Esophagus (tissue), 2 donors: ENCODE data around the gene DMRTC1B. TPM values are rescaled to one million over a fixed set of nuclear protein-coding genes. Genes with fewer than 3 reads are reported as not detected.
"Not testable (repeated sequence)": the region's sequence is repeated elsewhere in the genome, so short reads cannot be mapped to it uniquely, and the experiment has no call there.

Source experiments
- H3K27ac ChIP-seq, 2 donors: one replicate each; pipeline ENCODE4 v1.5.1; 2013; ENCODE audit warnings: low read depth in 2 of 2, mild to moderate bottlenecking in 2 of 2, inconsistent platforms in 1 of 2, low read length in 1 of 2, moderate library complexity in 1 of 2
- H3K27me3 ChIP-seq, 2 donors: one replicate each; pipeline ENCODE4 v1.6.1; 2013; ENCODE audit warnings: low read length in 2 of 2, control low read depth in 1 of 2, mild to moderate bottlenecking in 1 of 2; ENCODE audit not compliant: insufficient read depth in 2 of 2, control insufficient read depth in 1 of 2
- H3K36me3 ChIP-seq, 2 donors: one replicate each; pipeline ENCODE4 v1.6.1; 2013; ENCODE audit warnings: low read length in 1 of 2; ENCODE audit not compliant: control insufficient read depth in 2 of 2, insufficient read depth in 2 of 2
- H3K4me1 ChIP-seq, 2 donors: one replicate each; pipeline ENCODE4 v1.6.1; 2013; ENCODE audit warnings: low read length in 1 of 2; ENCODE audit not compliant: control insufficient read depth in 2 of 2, insufficient read depth in 2 of 2
- H3K4me3 ChIP-seq, 2 donors: one replicate each; pipeline ENCODE4 v1.5.1; 2013; ENCODE audit warnings: low read length in 2 of 2, mild to moderate bottlenecking in 2 of 2, low read depth in 1 of 2, moderate library complexity in 1 of 2
- H3K9me3 ChIP-seq, 2 donors: one replicate each; pipeline ENCODE4 v1.6.1; 2013; ENCODE audit warnings: mild to moderate bottlenecking in 2 of 2, low read depth in 1 of 2, low read length in 1 of 2, moderate library complexity in 1 of 2; ENCODE audit not compliant: control insufficient read depth in 2 of 2, insufficient read depth in 1 of 2
- WGBS, 2 donors: extraction: QIAGEN DNeasy Blood & Tissue Kit; methylation state at CpG; one replicate each; pipeline ENCODE4 v1.1.7; 2013; 5-methylcytosine and 5-hydroxymethylcytosine counted together
- polyA plus RNA-seq, 2 donors: library from polyadenylated mRNA; stranded (reverse); fragments of 200-250 nt; gene quantifications; one replicate each; pipeline ENCODE4 v1.2.3, GENCODE V29; 2013
- donor health status: healthy with polysubstance abuse.
- donor health status: Bipolar disorder and iron deficiency.

DMRTC1B gene
- polyA plus RNA-seq, 2 donors: 0.11 TPM; not detected in 1

GRCh38 chrX:72783365-72783936, 6.8 kb downstream of the DMRTC1B start:
- H3K27ac ChIP-seq, H3K4me1 ChIP-seq: not testable (repeated sequence)
- no CpG with 5 or more reads among the region's 8 CpGs for WGBS, 2 donors

GRCh38 chrX:72783964-72784363, 7.3 kb downstream of the DMRTC1B start:
- no CpG with 5 or more reads among the region's 6 CpGs for WGBS, 2 donors

More at GRCh38 chrX:72783365-72783936, 6.8 kb downstream of the DMRTC1B start:
- not testable (repeated sequence) for H3K4me3 ChIP-seq, H3K27me3 ChIP-seq, H3K9me3 ChIP-seq, H3K36me3 ChIP-seq

GRCh38 chrX:72788142-72788541, 11.5 kb downstream of the DMRTC1B start:
- no CpG with 5 or more reads among the region's 1 CpG for WGBS, 2 donors

More at GRCh38 chrX:72783964-72784363, 7.3 kb downstream of the DMRTC1B start:
- H3K4me1 ChIP-seq, H3K27ac ChIP-seq, H3K9me3 ChIP-seq, H3K36me3 ChIP-seq, H3K27me3 ChIP-seq, H3K4me3 ChIP-seq: not testable (repeated sequence)

GRCh38 chrX:72790390-72790789, 13.7 kb downstream of the DMRTC1B start:
- not testable (repeated sequence) for H3K27ac ChIP-seq, H3K9me3 ChIP-seq, H3K4me1 ChIP-seq, H3K36me3 ChIP-seq, H3K4me3 ChIP-seq, H3K27me3 ChIP-seq
- WGBS, 2 donors: 96 to 100% methylated on average over 1 of the region's 3 CpGs

More at GRCh38 chrX:72788142-72788541, 11.5 kb downstream of the DMRTC1B start:
- H3K9me3 ChIP-seq, H3K27me3 ChIP-seq, H3K4me3 ChIP-seq, H3K27ac ChIP-seq, H3K4me1 ChIP-seq, H3K36me3 ChIP-seq: not testable (repeated sequence)

GRCh38 chrX:72808110-72808509, 31.4 kb downstream of the DMRTC1B start, which contains the start of gene FAM236D:
FAM236D (minus strand) TSS chrX:72808210; CDS start chrX:72808110, 100 bp downstream.
- not testable (repeated sequence) for H3K27me3 ChIP-seq, H3K4me1 ChIP-seq, H3K27ac ChIP-seq, H3K4me3 ChIP-seq, H3K9me3 ChIP-seq, H3K36me3 ChIP-seq
- no CpG with 5 or more reads among the region's 13 CpGs for WGBS, 2 donors

DNA sequence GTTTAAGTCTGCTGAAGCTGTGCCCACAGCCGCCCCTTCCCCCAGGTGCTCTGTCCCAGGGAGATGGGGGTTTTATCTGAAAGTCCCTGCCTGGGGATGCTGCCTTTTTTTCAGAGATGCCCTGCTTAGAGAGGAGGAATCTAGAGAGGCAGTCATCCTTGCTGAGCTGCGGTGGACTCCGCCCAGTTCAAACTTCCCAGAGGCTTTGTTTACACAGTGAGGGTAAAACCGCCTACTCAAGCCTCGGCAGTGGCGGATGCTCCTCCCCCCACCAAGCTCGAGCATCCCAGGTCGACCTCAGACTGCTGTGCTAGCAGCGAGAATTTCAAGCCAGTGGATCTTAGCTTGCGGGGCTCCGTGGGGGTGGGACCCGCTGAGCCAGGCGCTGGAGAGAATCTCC, 54.0 kb downstream of the DMRTC1B start:
- not testable (repeated sequence) for H3K27me3 ChIP-seq, H3K36me3 ChIP-seq, H3K4me1 ChIP-seq, H3K9me3 ChIP-seq, H3K27ac ChIP-seq, H3K4me3 ChIP-seq
- WGBS, 2 donors: no CpG with 5 or more reads among the region's 13 CpGs

DNA sequence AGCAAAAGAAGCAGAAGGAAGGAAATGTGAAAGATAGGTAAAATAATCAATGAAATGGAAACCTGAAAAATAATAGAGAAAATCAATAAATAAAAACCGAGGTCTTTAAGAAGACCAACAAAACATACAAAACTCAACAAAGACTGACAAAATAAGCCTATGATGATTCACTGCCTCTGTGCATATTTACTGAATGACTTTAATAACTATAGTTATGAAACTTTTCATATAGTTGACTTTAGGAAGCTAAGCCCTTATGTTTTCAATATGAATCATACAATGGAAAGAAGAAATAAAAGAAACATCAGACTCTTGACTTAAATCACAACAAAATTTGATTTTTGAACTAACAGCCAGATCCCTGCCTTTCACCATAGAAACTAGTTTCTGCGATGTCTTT, 60.8 kb downstream of the DMRTC1B start:
- not testable (repeated sequence) for H3K27me3 ChIP-seq, H3K4me1 ChIP-seq, H3K4me3 ChIP-seq, H3K36me3 ChIP-seq, H3K27ac ChIP-seq, H3K9me3 ChIP-seq
- no CpG with 5 or more reads among the region's 2 CpGs for WGBS, 2 donors

DNA sequence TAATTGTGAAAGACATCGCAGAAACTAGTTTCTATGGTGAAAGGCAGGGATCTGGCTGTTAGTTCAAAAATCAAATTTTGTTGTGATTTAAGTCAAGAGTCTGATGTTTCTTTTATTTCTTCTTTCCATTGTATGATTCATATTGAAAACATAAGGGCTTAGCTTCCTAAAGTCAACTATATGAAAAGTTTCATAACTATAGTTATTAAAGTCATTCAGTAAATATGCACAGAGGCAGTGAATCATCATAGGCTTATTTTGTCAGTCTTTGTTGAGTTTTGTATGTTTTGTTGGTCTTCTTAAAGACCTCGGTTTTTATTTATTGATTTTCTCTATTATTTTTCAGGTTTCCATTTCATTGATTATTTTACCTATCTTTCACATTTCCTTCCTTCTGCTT, 106.2 kb downstream of the DMRTC1B start:
- not testable (repeated sequence) for H3K36me3 ChIP-seq, H3K27ac ChIP-seq, H3K4me3 ChIP-seq, H3K9me3 ChIP-seq, H3K27me3 ChIP-seq, H3K4me1 ChIP-seq
- no CpG with 5 or more reads among the region's 2 CpGs for WGBS, 2 donors

GRCh38 chrX:72889740-72890139, 113.0 kb downstream of the DMRTC1B start:
- not testable (repeated sequence) for H3K27me3 ChIP-seq, H3K9me3 ChIP-seq, H3K4me3 ChIP-seq, H3K36me3 ChIP-seq, H3K4me1 ChIP-seq, H3K27ac ChIP-seq
- WGBS, 2 donors: no CpG with 5 or more reads among the region's 14 CpGs
